ENCODE results near the gene CELF2. TPM values are rescaled to one million over a fixed set of nuclear protein-coding genes. Genes with fewer than 3 reads are reported as not detected.

Gene CELF2
- total and polyA plus RNA-seq, 9 of the 15 experiments (the other 6 are each of a cell fraction or from before 2014, with no cell fraction given) = 4.0 to 20.3 (median 11.1) TPM

DNA sequence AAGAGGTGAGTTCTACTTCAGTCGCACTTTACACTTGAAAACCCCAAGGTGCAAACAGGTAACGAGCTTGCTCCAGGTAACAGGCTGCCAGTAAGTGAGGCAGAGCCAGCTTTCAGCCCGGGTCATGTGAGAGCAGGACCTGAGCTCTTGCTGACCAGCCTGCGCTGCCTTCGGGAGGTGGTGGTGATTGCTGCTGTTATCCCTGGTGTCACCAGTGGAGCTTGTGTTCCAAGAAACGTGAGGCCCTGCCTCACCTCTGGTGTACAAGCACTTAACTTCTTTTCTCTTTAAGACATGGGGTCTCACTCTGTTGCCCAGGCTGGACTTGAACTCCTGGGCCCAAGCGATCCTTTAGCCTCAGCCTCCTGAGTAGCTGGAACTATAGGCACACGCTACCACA lies 265.0 kb downstream of the CELF2 start (continued):
- TF ChIP-seq, protein P1, sequence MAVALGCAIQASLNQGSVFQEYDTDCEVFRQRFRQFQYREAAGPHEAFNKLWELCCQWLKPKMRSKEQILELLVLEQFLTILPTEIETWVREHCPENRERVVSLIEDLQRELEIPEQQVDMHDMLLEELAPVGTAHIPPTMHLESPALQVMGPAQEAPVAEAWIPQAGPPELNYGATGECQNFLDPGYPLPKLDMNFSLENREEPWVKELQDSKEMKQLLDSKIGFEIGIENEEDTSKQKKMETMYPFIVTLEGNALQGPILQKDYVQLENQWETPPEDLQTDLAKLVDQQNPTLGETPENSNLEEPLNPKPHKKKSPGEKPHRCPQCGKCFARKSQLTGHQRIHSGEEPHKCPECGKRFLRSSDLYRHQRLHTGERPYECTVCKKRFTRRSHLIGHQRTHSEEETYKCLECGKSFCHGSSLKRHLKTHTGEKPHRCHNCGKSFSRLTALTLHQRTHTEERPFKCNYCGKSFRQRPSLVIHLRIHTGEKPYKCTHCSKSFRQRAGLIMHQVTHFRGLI (CRISPR knock-in tag; IDR thresholded peaks at IDR 0.05) = no peak
- no peak for TF ChIP-seq NBN (IDR thresholded peaks at IDR 0.05; ENCODE audit: low read depth)
- TF ChIP-seq TSC22D4 (tag; IDR thresholded peaks at IDR 0.05) = no peak
- TF ChIP-seq, protein P2, sequence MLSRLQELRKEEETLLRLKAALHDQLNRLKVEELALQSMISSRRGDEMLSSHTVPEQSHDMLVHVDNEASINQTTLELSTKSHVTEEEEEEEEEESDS (CRISPR knock-in tag; IDR thresholded peaks at IDR 0.05) = no peak
- TF ChIP-seq, protein P3, sequence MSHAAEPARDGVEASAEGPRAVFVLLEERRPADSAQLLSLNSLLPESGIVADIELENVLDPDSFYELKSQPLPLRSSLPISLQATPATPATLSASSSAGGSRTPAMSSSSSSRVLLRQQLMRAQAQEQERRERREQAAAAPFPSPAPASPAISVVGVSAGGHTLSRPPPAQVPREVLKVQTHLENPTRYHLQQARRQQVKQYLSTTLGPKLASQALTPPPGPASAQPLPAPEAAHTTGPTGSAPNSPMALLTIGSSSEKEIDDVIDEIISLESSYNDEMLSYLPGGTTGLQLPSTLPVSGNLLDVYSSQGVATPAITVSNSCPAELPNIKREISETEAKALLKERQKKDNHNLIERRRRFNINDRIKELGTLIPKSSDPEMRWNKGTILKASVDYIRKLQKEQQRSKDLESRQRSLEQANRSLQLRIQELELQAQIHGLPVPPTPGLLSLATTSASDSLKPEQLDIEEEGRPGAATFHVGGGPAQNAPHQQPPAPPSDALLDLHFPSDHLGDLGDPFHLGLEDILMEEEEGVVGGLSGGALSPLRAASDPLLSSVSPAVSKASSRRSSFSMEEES (CRISPR knock-in tag; IDR thresholded peaks at IDR 0.05) = no peak
- TF ChIP-seq BRCA1 (IDR thresholded peaks at IDR 0.05) = no peak
- no peak for TF ChIP-seq BRCA1 (CRISPR knock-in tag; IDR thresholded peaks at IDR 0.05)
- TF ChIP-seq POU5F1 (IDR thresholded peaks at IDR 0.05; ENCODE audit: borderline replicate concordance, low read depth, low read length, partially characterized antibody) = no peak
- no peak for TF ChIP-seq ZNF778 (CRISPR knock-in tag; IDR thresholded peaks at IDR 0.05)

Measured in K562 (cell line).